ENCODE measurements around the gene SH3PXD2A.
"Not testable (repeated sequence)": the region's sequence is repeated elsewhere in the genome, so short reads cannot be mapped to it uniquely, and the experiment has no call there.

SH3PXD2A gene

DNA sequence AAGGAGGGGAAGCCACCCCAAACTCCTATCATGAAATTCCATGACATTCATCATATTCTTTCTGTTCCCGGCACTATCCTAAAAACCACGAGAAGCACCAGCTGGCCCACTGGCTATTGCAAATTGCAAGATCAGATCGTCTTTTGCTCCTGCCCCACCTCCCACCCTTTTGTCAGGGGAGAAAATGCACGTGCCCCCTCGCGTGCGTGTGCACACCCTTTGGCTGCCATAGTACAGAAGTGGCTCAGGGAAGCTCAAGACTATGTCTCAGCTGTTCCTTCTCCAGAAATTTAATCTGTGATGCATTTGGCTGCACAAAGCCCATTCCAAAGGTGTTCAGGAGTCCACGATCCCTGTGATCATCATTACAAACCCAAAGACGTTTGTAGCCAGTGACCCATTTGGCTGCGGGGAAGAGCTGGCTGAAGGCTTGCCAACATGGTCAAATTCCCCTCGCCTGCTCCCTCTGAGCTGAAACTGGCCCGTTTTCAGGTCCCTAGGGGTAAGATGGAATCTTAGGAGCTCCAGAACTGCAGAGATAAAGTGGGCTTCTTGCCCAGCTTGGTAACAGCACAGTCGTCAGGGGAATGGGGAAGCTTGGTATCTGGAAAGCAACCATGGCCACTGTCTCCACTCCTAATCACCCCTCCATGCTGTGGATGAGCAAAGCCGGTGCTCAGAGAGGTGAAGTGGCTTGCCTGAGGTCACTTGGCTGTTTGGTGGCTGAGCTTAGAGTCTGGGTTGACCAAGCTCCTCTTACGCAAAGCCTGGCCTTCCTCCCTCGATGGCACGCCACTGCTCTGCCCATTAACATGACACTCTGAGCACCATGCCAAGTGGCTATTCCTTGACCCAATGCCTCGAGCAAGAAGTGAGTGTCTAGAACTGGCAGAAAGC lies 206.5 kb downstream of the SH3PXD2A start:
- DNase-seq (ENCODE audit: low read depth in 2 of 2): no peak

DNA sequence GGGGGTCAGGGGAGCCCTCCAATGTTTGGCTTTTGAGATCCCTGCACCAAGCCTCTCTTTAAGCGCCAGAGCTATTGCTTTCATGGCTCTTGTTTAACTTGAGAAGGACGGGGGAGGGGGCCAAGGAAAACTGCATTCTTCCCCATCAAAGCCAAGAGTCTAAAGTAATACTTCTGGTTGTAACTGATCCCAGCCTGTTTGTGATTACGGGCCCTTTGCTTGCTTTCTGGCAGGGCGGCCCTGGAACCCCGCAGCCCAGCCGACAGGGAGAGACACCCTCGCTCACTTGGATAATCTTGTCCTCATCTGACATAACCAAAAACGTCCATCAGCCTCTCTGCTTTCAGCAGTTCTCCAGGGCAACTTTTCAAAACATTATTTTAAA lies 207.1 kb downstream of the SH3PXD2A start:
- no peak for DNase-seq (ENCODE audit: low read depth in 2 of 2)

DNA sequence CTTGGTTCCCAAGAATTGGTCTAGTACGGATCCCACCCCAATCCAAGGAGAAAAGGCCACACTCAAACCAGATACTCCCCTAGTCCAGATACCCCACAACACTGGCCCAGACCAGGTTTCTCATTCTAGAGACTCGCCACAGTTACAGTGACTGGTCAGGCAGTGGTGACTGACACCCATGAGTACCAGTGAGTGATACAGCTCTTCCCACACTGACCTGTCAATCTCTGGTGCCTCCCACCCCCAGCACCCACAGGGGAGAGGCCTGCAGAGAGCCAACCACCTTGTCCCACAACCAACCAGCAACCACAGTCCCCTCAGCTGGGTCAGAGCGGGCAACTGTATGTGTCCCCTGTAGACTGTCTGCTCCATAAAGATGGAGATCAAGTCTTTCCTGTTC lies 209.1 kb downstream of the SH3PXD2A start:
- no peak for DNase-seq (ENCODE audit: low read depth in 2 of 2)

DNA sequence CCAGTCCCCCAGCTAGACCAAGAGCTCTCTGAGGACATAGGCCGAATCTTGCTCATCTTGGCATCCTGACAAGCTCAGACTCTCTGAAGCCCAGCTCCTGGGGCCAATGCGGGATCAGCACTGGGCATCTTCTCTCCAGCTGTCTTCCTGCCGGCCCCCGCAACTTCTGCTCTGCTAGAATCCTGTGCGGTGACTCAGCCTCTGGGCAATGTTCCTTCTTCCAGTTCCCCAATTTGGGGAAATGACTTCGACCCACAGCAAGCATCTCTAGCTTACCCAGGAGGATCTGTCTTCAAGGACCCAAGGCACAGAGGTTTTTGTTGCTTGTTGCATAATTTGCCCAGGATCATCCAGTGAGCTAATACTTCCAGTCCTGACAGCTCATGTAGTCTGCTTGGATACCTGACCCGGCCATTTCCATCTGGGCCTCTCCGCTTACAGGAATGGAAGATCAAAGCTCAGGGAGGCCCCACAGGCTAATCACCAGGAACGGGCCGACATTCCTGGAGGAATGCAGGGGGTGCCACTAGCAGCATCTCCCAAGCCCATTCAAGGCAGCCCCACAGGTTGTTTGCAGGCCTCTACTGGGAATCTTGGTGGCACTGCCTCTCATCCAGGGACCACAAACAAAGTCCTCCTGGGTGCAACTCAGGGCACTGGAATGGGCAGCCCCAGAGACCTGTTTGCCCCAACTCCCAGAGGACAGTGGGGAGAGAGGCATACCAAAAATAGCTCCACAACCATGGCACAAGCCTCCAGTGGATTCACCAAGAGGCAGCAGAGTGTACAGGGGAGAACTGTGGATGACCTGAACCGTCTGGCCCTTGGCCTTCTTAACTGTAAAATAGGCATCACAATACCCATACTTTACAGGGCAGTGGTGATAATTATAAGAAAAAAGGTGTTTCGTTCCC lies 210.0 kb downstream of the SH3PXD2A start:
- DNase-seq (ENCODE audit: low read depth in 2 of 2): no peak

DNA sequence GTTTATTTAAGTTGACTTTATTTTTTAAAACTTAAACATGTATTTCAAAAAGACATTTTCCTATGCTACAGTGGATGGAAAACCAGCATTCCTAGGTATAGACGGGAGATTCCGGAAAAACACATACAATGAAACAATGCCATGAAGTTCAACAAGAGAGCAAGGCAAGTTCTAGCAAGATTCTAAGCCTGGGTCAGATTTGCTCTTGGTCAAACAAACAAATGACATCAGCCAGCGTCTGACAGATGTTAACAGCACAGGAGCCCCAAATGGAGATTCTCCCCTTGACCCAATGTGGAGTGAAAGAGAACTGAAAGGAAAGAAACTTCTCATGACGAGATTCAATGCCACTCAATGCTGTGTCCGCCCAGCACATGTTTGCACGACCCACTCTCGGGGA lies 212.0 kb downstream of the SH3PXD2A start:
- no peak for DNase-seq (ENCODE audit: low read depth in 2 of 2)

DNA sequence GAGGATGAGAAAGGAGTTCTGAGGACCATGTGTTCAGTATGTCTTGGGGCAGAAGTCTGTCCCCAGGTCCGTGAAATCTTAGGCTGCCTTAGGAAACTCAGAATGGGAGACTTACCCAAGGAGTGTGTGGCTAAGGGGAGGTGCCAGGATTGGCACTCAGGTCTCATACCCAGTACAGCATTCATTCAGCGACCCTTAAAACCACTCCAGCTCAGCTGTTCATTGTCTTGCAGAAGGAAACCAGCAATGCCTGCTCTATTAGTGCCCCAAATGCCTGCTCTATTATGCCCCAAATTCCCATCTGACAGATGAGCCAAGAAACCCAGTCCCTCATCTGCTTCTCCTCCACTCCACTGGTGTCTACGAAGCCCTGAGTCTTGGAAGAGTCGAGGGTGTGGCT lies 214.1 kb downstream of the SH3PXD2A start:
- DNase-seq (ENCODE audit: low read depth in 2 of 2): no peak

DNA sequence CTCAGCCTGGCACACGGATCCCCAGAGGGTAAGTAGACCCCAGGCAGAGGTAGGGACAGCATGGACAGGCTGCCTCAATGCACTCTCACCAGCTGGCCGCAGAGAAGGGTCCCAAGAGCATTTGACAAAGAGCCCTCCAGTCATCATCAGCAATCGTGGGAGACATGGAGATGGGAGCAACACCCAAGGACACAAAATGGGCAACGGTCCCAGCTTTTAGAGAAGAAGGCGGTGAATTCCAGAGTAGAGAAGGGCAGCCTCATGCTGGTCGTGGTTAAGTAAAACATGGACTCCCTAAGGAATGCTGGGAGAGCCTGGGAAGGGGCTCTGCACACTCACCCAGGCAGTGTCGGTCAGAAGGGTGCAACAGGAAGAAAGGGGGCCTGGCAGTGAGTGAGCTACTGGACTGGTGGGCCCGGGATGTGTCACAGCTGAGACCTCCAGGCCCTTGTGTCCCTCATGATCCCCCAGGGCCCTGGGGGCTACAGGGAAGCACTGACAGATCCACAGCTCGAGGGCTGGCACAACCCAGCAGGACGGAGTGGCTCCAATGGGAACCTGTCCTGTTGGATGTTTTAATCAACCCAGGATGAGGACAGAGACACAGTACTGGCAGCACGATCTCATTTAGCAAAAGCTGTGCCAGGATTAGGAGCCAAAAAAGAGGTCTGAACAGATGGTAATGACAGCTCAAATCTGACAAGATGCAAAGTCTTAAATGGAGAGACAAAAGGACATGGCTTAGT lies 214.8 kb downstream of the SH3PXD2A start:
- no peak for DNase-seq (ENCODE audit: low read depth in 2 of 2)

DNA sequence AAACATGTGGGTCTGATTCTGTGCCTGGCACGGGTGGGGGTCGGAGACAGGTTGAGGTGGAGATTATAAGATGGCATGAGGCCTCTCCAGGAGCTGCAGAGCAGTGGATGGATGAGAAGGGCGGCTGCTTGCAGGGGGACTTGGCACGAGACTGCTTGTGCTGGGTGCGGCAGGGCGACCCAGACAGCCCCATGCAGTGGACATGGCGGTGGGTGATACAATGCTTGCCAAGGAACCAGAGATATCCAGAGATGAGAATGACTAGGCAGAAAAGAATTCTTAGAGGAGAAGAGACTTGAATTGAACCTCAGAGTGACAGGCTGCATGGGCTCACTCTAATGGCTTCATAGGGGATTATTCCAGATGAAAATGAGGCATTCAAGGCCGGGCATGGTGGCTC lies 216.4 kb downstream of the SH3PXD2A start:
- DNase-seq (ENCODE audit: low read depth in 2 of 2): no peak

DNA sequence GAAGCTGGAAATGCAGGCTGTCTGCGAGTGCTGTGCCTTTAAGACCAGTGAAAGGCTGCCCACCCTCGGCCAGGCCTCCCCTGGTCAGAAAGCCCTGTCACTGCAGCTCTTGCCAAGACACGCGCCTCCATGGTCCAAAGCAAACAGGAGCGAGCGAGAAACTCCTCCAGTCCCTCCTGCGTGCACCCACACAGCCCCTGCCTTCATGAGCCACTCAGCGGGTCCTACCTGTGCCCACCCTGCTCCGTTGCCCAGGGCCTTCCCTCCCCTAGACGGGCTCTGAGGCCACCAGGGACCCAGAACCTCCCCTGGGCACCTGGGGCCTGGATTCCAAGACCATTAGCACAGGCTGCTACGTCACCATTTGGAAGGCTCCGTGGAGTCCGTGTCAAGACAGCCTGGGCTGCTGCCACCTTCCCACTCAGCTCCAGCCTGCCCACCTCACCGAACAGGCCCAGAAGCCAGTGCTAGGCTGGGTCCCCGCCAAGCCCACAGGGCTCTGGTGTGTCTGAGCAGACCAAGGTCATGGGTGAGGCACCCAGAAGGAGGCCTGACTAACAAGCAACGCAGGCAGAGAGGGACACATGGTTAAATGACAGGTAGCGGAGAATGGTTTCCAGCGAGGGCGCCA lies 217.3 kb downstream of the SH3PXD2A start:
- DNase-seq (ENCODE audit: low read depth in 2 of 2): no peak

DNA sequence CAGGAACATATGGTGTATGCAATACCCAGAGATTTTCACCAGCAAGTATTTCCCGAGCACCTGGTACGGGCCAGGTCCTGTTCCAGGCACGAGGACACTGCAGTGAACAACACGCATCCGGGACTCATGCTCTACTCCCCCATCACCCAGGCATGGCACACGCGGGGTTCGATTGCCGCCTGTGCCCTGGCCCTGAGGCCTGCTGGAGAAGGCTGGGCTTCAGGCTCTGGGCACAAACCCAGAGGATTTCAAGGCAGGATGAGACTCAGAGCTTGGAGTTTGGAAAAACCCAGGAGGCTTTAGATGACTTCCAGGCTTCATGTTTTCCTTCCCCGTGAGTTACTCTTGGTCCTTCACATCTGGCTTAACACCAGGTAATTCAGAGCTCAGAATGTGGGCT lies 218.4 kb downstream of the SH3PXD2A start:
- DNase-seq (ENCODE audit: low read depth in 2 of 2): no peak

DNA sequence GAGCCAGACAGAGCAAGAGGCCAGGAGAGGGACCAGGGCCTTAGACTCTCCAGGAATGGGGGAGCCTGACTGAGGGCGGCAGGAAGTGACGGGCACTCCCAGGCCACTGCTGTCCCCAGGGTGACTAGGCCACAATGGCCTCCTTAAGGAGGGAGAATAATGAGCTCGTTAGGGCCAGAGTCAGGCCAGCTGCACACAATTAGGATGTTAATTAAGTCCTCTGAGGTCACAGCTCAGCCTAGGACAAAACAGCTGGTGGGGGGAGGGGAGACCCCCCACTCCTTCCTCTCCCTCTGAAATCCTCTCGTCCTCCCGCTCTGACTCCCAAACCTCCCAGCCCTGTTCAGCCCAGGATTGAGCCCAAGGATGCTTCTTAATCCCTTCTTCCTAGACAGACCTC lies 218.9 kb downstream of the SH3PXD2A start:
- DNase-seq (ENCODE audit: low read depth in 2 of 2): no peak

DNA sequence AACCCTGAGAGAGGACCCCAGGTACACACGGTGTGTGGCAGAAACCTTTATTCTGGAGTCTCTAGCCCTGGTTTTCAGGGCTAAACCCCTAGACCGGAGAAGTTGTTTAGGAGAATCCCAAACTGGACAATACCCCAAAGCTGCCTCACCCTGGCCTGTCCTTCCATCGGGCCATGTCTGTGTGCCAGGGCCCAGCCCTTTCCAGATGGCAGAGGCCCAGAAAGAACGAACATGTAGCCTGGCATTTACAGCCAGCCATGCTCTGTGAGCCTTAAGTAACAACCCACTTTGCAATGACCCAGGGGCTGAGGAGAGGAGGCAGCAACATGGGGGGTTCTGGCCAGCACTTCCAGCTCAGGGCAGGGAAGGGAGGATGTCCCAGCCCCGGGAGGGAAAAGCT lies 219.8 kb downstream of the SH3PXD2A start:
- no peak for DNase-seq (ENCODE audit: low read depth in 2 of 2)

DNA sequence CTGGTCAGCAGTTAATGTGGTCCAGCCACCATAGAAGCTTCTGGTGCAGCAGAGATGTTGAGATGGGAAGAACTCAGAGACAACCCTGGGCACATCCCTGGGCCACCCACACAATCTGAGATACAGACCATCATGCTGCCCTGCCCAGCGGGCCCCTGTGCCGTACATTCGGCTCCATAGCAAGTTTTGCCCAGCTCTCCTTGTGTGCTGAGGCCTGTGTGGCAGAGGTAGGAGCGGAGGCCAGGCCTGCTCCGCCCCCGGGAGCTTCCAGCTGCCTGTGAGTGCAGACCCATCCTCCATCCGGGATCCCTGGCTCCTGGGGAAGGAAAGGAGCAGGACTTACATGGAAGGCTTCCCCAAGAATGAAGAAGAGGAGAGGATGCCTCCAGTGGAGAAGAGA lies 221.5 kb downstream of the SH3PXD2A start:
- no peak for DNase-seq (ENCODE audit: low read depth in 2 of 2)

DNA sequence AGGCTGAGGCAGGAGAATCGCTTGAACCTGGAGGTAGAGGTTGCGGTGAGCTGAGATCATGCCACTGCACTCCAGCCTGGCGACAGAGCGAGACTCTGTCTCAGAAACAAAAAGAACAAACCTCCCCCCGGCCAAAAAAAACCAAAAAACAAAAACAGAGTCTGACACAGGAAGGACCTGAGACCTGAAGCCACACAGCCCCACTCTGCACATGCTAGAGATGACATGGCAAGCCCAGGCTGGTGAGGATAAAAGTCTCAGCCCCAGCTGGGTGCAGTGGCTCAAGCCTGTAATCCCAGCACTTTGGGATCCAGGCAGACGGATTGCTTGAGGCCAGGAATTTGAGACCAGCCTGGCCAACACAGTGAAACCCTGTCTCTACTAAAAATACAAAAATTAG lies 222.5 kb downstream of the SH3PXD2A start:
- not testable (repeated sequence) for DNase-seq (ENCODE audit: low read depth in 2 of 2)

DNA sequence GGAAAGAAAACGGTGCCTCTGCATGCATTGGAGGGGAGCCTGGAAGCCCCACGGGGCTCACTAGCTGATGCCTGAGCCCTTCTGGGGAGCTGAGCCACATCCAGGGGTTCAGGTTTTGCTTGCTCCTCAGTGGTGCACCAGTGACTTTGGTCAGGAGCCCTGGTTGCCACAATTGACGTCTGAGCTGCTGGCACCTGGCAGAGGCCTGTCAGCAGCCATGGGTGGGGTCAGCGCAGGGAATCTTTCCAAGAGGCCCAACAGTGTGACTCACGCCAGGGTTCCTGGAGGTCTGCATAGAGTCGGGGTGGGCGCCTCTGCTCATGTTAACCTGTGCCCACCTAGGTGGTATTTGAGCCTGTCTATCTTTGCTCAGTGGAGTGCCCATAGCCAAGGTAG lies 223.1 kb downstream of the SH3PXD2A start:
- no peak for DNase-seq (ENCODE audit: low read depth in 2 of 2)

DNA sequence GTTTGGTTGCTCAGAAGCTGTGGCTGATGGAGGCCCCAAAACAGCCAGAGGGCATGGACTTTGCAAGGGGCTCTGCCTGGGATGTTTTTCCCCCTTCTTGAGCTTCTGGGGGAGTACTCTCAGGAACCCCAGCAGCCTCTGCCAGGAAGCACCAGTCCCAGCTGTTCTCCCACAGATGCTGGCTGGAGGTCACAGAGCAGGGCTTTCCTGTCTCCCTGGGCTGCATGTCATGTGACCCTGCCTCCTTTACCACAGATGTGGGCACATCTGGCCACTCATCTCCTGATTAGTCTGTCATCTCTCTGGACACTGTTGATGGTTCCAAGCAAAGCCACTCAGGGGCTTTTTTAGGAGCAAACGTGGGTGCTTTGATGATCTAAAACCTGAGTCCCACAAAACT lies 225.2 kb downstream of the SH3PXD2A start:
- DNase-seq (ENCODE audit: low read depth in 2 of 2): no peak

DNA sequence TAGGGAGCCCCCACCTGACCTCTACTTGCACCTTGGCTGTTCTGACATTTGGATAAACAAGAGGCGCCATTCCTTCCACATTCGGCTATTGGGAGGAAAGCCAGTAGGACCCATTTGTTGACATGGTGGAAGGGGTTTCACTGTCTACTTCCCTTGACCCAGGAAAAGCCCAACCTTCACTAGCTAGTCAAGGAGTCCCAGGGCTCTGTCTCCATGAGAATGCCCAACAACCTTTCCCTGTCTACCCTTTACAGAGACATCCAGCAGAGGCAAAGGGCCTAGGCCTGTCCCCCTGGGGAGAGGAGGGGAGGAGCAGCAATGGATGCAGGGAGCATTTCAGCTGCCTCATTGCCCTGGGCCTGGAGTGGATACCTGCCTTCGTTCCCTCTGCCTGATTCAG lies 225.8 kb downstream of the SH3PXD2A start:
- DNase-seq (ENCODE audit: low read depth in 2 of 2): no peak

DNA sequence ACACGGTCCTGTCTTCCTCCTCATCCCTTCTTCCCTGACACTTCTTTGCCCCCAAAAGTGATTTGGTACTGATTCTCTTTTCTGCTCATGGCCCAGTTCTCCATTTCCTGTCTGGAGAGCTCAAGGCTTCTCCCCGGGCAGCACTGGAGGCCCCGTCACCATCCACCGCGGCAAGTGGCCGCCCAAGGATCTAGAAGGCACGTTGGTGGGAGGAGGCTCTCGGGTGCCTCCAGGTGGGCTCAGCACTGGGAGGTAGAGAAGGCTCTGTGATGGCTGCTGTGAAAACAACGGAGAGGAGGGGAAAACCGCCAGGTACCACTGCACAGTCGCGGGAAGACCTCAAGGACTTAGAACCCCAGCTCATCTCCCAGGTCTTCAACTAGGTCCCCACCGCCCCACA lies 227.5 kb downstream of the SH3PXD2A start:
- no peak for DNase-seq (ENCODE audit: low read depth in 2 of 2)

DNA sequence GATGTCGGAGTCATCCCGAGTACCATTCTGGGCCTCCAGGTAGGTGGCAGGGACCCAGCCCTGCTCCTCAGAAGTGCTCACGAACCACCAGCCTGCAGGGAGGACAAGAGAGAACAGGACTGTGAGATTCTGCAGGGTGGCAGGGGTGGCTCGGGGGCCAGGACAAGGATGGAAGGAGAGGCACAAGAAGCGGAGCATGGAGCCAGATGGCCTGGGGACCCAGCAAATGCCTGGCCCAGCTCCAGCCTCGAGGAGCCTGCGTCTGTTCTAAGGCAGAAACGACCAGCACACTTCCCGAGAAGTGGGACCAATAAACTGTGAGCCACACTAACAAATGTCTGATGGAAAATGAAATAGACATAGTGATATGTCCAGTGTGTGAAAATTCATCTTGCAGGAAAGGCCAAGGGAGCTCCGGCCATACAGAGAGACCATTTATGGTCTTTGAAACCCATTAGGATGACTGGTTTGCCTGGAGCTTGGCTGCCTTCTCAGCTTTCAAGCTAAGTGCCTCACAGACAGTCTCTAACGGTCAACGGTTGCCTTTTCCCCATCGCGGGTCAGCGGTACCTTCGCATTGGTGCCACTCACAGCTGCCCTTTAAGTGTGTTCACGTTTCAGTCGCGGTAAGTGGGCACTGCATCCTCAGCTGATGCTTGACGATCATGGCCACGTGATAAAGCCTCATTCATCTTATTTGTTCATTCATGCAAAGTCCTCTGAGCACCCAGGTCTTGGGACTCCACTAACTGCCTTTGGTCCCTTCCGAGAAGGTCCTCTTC lies 228.1 kb downstream of the SH3PXD2A start:
- no peak for DNase-seq (ENCODE audit: low read depth in 2 of 2)

DNA sequence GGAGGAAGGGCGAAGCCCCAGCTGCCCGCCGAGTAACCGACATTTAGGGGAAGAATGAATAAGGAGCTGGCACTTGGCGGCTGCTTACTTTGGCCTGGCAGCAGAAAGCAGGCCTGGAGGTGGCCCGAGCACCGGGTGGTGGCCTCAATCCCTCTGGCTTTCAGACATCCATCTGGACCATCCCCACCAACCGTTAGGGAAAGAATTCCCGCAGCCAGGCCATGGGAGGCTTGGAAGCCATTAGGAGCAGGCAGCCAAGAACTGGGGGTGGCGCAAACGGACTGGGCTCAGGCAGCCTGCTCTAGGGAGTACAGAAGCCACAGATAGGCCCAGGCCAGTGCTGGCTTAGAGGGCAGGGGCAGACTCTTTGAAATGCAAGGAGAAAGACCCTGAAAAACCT lies 229.2 kb downstream of the SH3PXD2A start:
- DNase-seq (ENCODE audit: low read depth in 2 of 2): no peak

All from stimulated activated CD8-positive, alpha-beta memory T cell treated with anti-CD3 and anti-CD28 coated beads, Interleukin-15, amount 100 ng/mL, for 4 hours (primary cell).